GM12865 (cell line): ENCODE data around the gene LHFPL2.

Source experiments
- DNase-seq: peaks from one replicate; pipeline ENCODE4 v3.0.0; 2010; ENCODE audit warnings: low read depth
- H3K4me3 ChIP-seq: 2 replicates; pipeline ENCODE4 v1.5.1; 2011; ENCODE audit warnings: mild to moderate bottlenecking, low read depth, low read length, control low read depth
- TF ChIP-seq, protein P1 (sequence below): IDR thresholded peaks from 2 replicates; pipeline ENCODE4 v1.5.1; 2011; ENCODE audit warnings: low read length, control low read depth, low read depth, inconsistent platforms; ENCODE audit not compliant: insufficient read depth; ENCODE audit errors: missing control alignments

Gene LHFPL2

DNA sequence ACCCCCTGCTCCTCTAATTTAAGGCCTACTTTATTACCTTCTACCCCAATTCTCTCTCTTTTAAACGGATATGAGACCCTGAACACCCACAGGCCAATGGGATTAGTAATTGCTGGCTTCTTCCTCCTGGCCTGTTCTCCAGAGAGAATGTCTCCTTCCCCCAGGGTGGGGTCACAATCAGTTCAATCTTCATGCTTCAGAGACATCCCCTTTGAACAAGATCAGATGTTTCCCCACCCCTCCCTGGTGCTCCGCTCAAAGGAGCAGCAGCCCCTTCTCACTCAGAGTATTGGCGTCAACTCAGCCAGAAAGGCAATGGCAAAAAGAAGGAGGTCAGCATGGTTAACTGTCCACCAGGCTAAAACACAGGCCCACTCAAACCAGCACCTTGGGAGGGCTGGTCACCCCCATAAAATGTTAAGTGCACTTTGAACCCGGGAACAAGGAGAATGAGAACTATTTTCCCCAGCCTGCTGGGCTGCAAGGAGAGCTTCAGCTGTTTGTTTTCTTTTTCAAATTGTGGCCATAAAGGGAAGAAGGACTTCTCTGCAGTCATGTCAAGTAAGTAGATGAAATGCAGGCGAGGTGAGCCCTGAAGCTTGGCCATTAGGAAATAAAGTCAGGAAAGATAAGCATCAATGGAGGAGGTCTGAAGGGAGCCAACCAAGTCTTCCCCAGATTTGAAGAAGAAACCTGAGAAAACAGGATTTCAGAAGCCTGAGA, 20.1 kb downstream of the LHFPL2 start:
- TF ChIP-seq, protein P1, sequence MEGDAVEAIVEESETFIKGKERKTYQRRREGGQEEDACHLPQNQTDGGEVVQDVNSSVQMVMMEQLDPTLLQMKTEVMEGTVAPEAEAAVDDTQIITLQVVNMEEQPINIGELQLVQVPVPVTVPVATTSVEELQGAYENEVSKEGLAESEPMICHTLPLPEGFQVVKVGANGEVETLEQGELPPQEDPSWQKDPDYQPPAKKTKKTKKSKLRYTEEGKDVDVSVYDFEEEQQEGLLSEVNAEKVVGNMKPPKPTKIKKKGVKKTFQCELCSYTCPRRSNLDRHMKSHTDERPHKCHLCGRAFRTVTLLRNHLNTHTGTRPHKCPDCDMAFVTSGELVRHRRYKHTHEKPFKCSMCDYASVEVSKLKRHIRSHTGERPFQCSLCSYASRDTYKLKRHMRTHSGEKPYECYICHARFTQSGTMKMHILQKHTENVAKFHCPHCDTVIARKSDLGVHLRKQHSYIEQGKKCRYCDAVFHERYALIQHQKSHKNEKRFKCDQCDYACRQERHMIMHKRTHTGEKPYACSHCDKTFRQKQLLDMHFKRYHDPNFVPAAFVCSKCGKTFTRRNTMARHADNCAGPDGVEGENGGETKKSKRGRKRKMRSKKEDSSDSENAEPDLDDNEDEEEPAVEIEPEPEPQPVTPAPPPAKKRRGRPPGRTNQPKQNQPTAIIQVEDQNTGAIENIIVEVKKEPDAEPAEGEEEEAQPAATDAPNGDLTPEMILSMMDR = no peak
- H3K4me3 ChIP-seq = no peak overlapping the region
- DNase-seq = no peak

DNA sequence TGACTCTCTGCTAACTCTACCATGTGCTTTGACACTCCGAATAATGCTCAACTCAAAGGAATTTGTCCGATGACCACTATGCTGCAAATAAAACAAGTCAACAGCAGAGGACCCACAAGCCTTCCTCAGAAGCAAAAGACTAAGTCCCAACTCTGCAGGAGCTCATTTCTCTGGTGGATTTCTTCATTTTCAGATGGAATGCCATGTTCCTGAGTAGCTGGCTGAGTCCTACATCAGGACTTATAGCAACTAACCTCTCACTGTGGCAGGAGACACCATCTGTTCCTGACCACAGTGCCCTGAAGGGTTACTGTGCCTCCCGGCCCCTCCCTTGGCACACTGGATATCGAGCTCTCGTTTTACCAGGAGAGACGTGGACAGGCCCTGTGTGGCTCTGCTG, 20.8 kb downstream of the LHFPL2 start:
- H3K4me3 ChIP-seq = no peak overlapping the region
- DNase-seq = no peak
- TF ChIP-seq, protein P1 = no peak

- H3K4me3 ChIP-seq = no peak overlapping the region
- no peak for DNase-seq
- TF ChIP-seq, protein P1 = peak; percentile 22
Measured at GRCh38 chr5:78627175-78627574, 21.4 kb downstream of the LHFPL2 start.

- H3K4me3 ChIP-seq = no peak overlapping the region
- DNase-seq = no peak
- TF ChIP-seq, protein P1 = no peak
Measured at GRCh38 chr5:78626009-78626571, 22.5 kb downstream of the LHFPL2 start.

DNA sequence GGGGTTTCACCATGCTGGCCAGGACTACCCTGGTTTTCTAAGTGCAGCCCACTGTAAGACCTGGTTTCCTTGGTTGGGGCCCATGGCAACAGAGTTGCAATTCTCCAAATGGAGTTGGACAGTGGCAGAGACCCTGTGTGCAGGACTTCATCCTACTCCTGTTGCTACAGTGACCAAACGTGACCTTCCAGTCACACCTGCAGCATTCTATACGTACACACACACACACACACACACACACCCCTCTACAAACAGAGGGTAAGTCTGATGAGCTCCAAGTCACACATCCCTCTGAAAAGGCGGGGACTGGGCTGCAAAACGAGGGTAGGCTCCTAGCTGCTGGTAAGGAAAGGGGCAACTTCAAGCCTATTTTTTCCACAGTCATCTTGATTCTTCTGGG, 23.6 kb downstream of the LHFPL2 start:
- no peak for DNase-seq
- H3K4me3 ChIP-seq = no peak overlapping the region
- TF ChIP-seq, protein P1 = no peak

DNA sequence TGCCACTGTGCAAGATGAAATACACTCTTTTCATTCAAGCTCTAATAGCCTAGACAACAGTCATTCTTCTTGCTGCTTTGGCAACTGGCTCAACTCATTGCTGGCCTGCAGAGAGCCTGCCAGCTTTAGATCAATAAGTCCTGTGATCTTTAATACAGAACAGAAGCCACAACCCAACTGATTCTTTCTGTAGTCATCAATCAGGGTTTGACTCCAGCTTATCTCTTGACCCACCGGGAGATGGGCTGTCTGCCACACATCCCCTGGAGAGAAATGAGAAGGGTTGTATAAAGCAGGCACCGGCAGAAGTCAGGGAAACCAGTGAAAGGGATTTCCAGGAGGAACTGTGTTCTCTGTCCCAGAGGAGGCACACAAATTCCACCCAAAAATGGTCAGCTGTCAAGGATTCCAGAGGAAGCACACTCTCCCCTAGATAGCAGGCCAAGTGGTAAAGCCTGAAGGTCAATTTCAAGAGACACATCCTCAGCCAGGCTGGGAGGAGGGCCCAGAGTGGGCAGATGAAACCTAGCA, 24.5 kb downstream of the LHFPL2 start:
- DNase-seq = no peak
- TF ChIP-seq, protein P1 = no peak
- no peak overlapping the region for H3K4me3 ChIP-seq

- no peak for DNase-seq
- TF ChIP-seq, protein P1 = no peak
- H3K4me3 ChIP-seq = no peak overlapping the region
Measured at GRCh38 chr5:78622302-78622971, 26.1 kb downstream of the LHFPL2 start.
